GM12878 (cell line): ENCODE results near the gene AFG1L. TPM values are rescaled to one million over a fixed set of nuclear protein-coding genes. Genes with fewer than 3 reads are reported as not detected.

Source experiments
- polyA plus RNA-seq, 11 experiments: library from polyadenylated mRNA; depleted of rRNA in 4 of 11; unstranded in 6 of 11; stranded (reverse) in 5 of 11; fragments of >200 nt; fragmentation: Nextera tagmentation in 4 of 11; fragmentation: Illumina TruSeq in 1 of 11; extraction: Ambion mirVana in 4 of 11; extraction: Trizol in 1 of 11; gene quantifications; 1 replicate in 1 of 11; 2 replicates in 10 of 11; pipeline versions ENCODE4 v1.2.1 to v1.2.3, GENCODE V29; 2011 to 2016; ENCODE audit warnings: inconsistent platforms in 2 of 11, missing spikeins in 2 of 11, low read depth in 1 of 11
- small RNA-seq: library from RNA; depleted of rRNA; stranded (forward); fragments of <200 nt; gene quantifications from one replicate; pipeline ENCODE3, GENCODE V24; 2014
- total RNA-seq, 4 experiments: library from RNA; depleted of rRNA in 3 of 4; stranded (reverse); fragments of >200 nt in 3 of 4; fragmentation: Illumina TruSeq in 1 of 4; extraction: Trizol in 1 of 4; gene quantifications; 2 replicates each; pipeline versions ENCODE4 v1.2.1 to v1.2.3, GENCODE V29; 2013 to 2021

AFG1L gene
- total and polyA plus RNA-seq, 10 of the 15 experiments (the other 5 are each of a cell fraction or from before 2014, with no cell fraction given) = 2.3 to 9.0 (median 4.3) TPM

Small RNA genes lying within 50 kb of the gene (small RNA-seq; reads per million reads assigned to genes)
- gene AL356121.1 (not detected), gene AL391646.1 (not detected), gene RNA5SP212 (not detected), gene RNU6-1144P (not detected), gene RNU6-770P (not detected), gene Z98742.2 (not detected)

Other genes with a start within 250 kb of the AFG1L start
- 6.3 and 6.4 TPM in 2 replicates for gene OSTM1, start 220.3 kb upstream of the AFG1L start, total RNA-seq (2014; rRNA removed)
- gene OSTM1, start 220.3 kb upstream of the AFG1L start, total RNA-seq (2014; rRNA removed; fragmentation: Illumina TruSeq; extraction: Trizol) = 5.4 and 7.6 TPM in 2 replicates
- gene OSTM1, start 220.3 kb upstream of the AFG1L start, total RNA-seq (2021) = 10.6 and 13.9 TPM in 2 replicates
- gene OSTM1, start 220.3 kb upstream of the AFG1L start, polyA plus RNA-seq (2011; rRNA removed) = 17.1 and 28.7 TPM in 2 replicates
- gene OSTM1, start 220.3 kb upstream of the AFG1L start, polyA plus RNA-seq (2014; fragmentation: Illumina TruSeq; extraction: Trizol) = 5.2 and 8.7 TPM in 2 replicates
- 1 to 10 TPM; 3.1 to 4.7 TPM for gene OSTM1, start 220.3 kb upstream of the AFG1L start, polyA plus RNA-seq (2014; fragmentation: Nextera tagmentation; extraction: Ambion mirVana)
- gene OSTM1, start 220.3 kb upstream of the AFG1L start, polyA plus RNA-seq (2014; rRNA removed) = 3.0 and 6.7 TPM in 2 replicates
- 1 to 10 TPM; 6.4 to 8.6 TPM for gene OSTM1, start 220.3 kb upstream of the AFG1L start, polyA plus RNA-seq (2016; fragmentation: Nextera tagmentation; extraction: Ambion mirVana)
- not detected in 2 replicates for gene NR2E1, start 129.0 kb upstream of the AFG1L start, total RNA-seq (2014; rRNA removed)
- not detected in 2 replicates for gene NR2E1, start 129.0 kb upstream of the AFG1L start, total RNA-seq (2014; rRNA removed; fragmentation: Illumina TruSeq; extraction: Trizol)
- gene NR2E1, start 129.0 kb upstream of the AFG1L start, total RNA-seq (2021) = not detected in 2 replicates
- gene NR2E1, start 129.0 kb upstream of the AFG1L start, polyA plus RNA-seq (2011; rRNA removed) = not detected in 2 replicates
- gene NR2E1, start 129.0 kb upstream of the AFG1L start, polyA plus RNA-seq (2014; fragmentation: Illumina TruSeq; extraction: Trizol) = not detected in 2 replicates
- gene NR2E1, start 129.0 kb upstream of the AFG1L start, polyA plus RNA-seq (2014; fragmentation: Nextera tagmentation; extraction: Ambion mirVana) = not detected
- gene NR2E1, start 129.0 kb upstream of the AFG1L start, polyA plus RNA-seq (2014; rRNA removed) = not detected in 2 replicates
- gene NR2E1, start 129.0 kb upstream of the AFG1L start, polyA plus RNA-seq (2016; fragmentation: Nextera tagmentation; extraction: Ambion mirVana) = not detected
- 82.3 and 103 TPM in 2 replicates for gene SNX3, start 34.0 kb upstream of the AFG1L start, total RNA-seq (2014; rRNA removed)
- gene SNX3, start 34.0 kb upstream of the AFG1L start, total RNA-seq (2014; rRNA removed; fragmentation: Illumina TruSeq; extraction: Trizol) = 91.2 and 98.9 TPM in 2 replicates
- 70.0 and 72.6 TPM in 2 replicates for gene SNX3, start 34.0 kb upstream of the AFG1L start, total RNA-seq (2021)
- 297 and 428 TPM in 2 replicates for gene SNX3, start 34.0 kb upstream of the AFG1L start, polyA plus RNA-seq (2011; rRNA removed)
- gene SNX3, start 34.0 kb upstream of the AFG1L start, polyA plus RNA-seq (2014; fragmentation: Illumina TruSeq; extraction: Trizol) = 152 and 161 TPM in 2 replicates
- gene SNX3, start 34.0 kb upstream of the AFG1L start, polyA plus RNA-seq (2014; fragmentation: Nextera tagmentation; extraction: Ambion mirVana) = 10 to 100 TPM; 43.7 to 78.6 TPM
- 92.2 and 95.0 TPM in 2 replicates for gene SNX3, start 34.0 kb upstream of the AFG1L start, polyA plus RNA-seq (2014; rRNA removed)
- 100 to 1,000 TPM; 161 to 170 TPM for gene SNX3, start 34.0 kb upstream of the AFG1L start, polyA plus RNA-seq (2016; fragmentation: Nextera tagmentation; extraction: Ambion mirVana)